Ovary (tissue), 3 donors: ENCODE data around the gene LGR6.

Source experiments
- CTCF ChIP-seq, 3 donors: fragments of 450-650 bp in 2 of 3; fragments of 200-600 bp in 1 of 3; IDR thresholded peaks; one replicate each; pipeline versions ENCODE4 v1.5.1 to v1.8.0; 2016 to 2022; ENCODE audit warnings: antibody characterized with exemption in 3 of 3, mild to moderate bottlenecking in 1 of 3
- EP300 ChIP-seq: sonication (generic); formaldehyde crosslinking; IDR thresholded peaks from one replicate; pipeline ENCODE4 v1.6.1; 2017; ENCODE audit warnings: antibody characterized with exemption
- POLR2A ChIP-seq: fragments of 450-650 bp; IDR thresholded peaks from one replicate; pipeline ENCODE4 v1.6.1; 2017; ENCODE audit warnings: antibody characterized with exemption, mild to moderate bottlenecking, moderate library complexity
- donor health status: DM: no; HTN: no; CAD: no.

GRCh38 chr1:202323731-202324130 lies 130.1 kb downstream of the LGR6 start:
- TF ChIP-seq CTCF (IDR thresholded peaks at IDR 0.05) (no peak), POLR2A (no peak), EP300 (no peak)
